ENCODE measurements around the gene ARHGAP10.

The ARHGAP10 gene

DNA sequence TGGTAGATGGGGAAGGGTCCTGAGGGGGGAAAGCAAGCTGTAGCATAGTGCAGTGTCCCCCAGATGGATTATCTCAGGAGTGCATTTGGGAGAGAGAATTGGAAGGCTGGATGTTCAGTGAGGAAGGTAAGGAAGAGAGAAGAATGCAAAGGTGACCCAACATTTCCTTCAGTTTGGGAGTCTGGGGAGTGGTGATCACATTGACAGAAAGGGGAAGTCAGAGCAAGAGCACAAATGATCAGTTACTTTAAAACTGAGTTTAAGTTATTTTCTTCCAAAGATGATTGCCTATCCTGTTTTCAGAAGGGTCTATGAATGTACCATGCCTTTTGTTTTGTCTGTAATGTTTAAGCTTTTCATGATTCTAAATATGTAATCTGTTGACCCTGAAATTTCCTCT, 47.6 kb downstream of the ARHGAP10 start:
- H3K9ac ChIP-seq (ENCODE audit: low read depth, low read length) = no peak overlapping the region
- no peak overlapping the region for H3K27ac ChIP-seq (ENCODE audit: low read length)
- no peaks in the 10 kb centered on the region for H3K27me3 ChIP-seq (ENCODE audit: insufficient read depth, low read length, poor library complexity)
- H3K4me3 ChIP-seq (ENCODE audit: low read depth in 1 of 2, low read length in 2 of 2) = no peak overlapping the region
- no peak for ATAC-seq (ENCODE audit: insufficient read depth, low read depth)
- H2AFZ ChIP-seq (ENCODE audit: low read depth, low read length) = no peak overlapping the region
- no peaks in the 10 kb centered on the region for H3K9me3 ChIP-seq (ENCODE audit: insufficient read depth, low read length, severe bottlenecking)
- no peak overlapping the region for H3K4me2 ChIP-seq (ENCODE audit: insufficient read depth, low read length)
- DNase-seq = no peak
- no peaks in the 10 kb centered on the region for H3K36me3 ChIP-seq (ENCODE audit: insufficient read depth, low read length)
- H3K4me1 ChIP-seq (ENCODE audit: insufficient read depth, low read length) = no peaks in the 10 kb centered on the region
- H4K20me1 ChIP-seq (ENCODE audit: insufficient read depth, low read length) = no peaks in the 10 kb centered on the region
- no peaks in the 10 kb centered on the region for H3K79me2 ChIP-seq (ENCODE audit: insufficient read depth, low read length)
- TF ChIP-seq, protein P1, sequence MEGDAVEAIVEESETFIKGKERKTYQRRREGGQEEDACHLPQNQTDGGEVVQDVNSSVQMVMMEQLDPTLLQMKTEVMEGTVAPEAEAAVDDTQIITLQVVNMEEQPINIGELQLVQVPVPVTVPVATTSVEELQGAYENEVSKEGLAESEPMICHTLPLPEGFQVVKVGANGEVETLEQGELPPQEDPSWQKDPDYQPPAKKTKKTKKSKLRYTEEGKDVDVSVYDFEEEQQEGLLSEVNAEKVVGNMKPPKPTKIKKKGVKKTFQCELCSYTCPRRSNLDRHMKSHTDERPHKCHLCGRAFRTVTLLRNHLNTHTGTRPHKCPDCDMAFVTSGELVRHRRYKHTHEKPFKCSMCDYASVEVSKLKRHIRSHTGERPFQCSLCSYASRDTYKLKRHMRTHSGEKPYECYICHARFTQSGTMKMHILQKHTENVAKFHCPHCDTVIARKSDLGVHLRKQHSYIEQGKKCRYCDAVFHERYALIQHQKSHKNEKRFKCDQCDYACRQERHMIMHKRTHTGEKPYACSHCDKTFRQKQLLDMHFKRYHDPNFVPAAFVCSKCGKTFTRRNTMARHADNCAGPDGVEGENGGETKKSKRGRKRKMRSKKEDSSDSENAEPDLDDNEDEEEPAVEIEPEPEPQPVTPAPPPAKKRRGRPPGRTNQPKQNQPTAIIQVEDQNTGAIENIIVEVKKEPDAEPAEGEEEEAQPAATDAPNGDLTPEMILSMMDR (IDR thresholded peaks at IDR 0.05; ENCODE audit: borderline replicate concordance, extremely low read depth, low read length, poor library complexity, severe bottlenecking) = no peak
- no peak for TF ChIP-seq EZH2 (IDR thresholded peaks at IDR 0.05; ENCODE audit: borderline replicate concordance, low read depth, low read length, severe bottlenecking)

DNA sequence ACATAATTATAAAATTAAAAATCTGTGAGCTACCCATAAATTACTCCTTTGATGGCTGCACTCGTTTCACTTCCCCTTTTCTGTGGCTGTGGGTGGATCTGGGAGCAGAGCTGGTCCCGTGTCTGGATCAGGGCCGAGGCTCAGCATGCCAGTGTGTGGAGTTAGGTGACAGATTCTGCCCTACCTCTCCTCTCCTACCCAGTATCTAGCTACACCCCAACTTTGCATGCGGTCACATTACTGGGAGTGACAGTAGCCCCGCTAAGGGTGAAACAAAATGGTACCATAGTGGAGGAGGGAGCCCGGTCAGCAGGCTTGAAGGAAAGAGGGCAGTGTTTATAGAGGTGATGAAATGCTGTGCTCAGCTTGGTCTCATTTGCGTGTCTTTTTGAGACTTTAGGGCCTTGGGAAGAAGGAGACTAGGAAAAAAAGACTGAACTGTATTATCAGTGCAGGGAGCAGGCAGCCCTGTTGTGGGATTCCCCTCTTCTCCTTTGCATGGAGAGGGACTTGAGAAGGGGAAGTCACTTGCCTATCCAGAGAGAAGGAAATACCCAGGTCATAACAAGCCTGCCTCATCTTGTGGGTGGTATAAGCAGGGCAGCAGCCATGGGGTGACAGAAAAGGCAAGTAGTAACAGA, 48.4 kb downstream of the ARHGAP10 start:
- Histone ChIP-seq H3K9me3 (ENCODE audit: insufficient read depth, low read length, severe bottlenecking) (no peaks in the 10 kb centered on the region), H2AFZ (ENCODE audit: low read depth, low read length) (no peak overlapping the region), H3K79me2 (ENCODE audit: insufficient read depth, low read length) (no peaks in the 10 kb centered on the region), H3K9ac (ENCODE audit: low read depth, low read length) (no peak overlapping the region), H3K4me3 (ENCODE audit: low read depth in 1 of 2, low read length in 2 of 2) (no peak overlapping the region), H3K4me2 (ENCODE audit: insufficient read depth, low read length) (no peak overlapping the region), H3K27ac (ENCODE audit: low read length) (no peak overlapping the region), H3K4me1 (ENCODE audit: insufficient read depth, low read length) (no peaks in the 10 kb centered on the region), H3K36me3 (ENCODE audit: insufficient read depth, low read length) (no peaks in the 10 kb centered on the region), H4K20me1 (ENCODE audit: insufficient read depth, low read length) (no peaks in the 10 kb centered on the region), H3K27me3 (ENCODE audit: insufficient read depth, low read length, poor library complexity) (no peaks in the 10 kb centered on the region)
- DNase-seq (no peak), ATAC-seq (ENCODE audit: insufficient read depth, low read depth) (no peak)
- TF ChIP-seq EZH2 (IDR thresholded peaks at IDR 0.05; ENCODE audit: borderline replicate concordance, low read depth, low read length, severe bottlenecking) = no peak
- TF ChIP-seq, protein P1 (IDR thresholded peaks at IDR 0.05; ENCODE audit: borderline replicate concordance, extremely low read depth, low read length, poor library complexity, severe bottlenecking) = no peak

DNA sequence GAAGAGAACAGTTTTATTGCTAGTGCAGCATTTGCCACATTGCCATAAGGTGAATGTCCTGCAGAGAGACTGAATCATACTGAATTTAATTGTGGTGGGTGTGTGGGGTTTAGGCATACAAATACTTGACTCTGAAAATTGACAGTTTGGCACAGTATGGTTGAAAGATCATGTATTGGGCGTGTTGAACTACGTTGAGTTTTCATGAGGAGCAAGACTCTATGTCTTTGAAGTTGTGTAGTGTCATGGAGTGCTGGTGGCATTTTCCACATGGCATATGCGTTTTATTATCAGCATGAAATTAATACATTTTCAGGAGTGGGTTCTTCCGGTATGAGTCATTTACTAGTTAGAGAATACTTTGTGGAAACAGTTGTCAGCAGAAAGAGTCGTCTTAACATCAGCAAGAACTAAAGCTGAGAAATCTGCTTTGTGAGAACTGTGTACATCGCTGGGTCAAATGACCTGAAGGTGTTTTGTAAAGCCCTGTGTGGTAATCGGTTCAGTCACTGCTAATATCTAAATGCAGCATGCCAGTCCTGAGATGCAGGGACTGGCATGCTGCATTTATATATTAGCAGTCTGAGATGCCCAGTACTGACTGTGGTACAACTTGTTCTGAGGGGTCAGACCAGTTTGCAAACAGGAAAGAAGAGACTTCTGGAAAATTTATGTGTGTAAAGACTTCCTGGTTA, 50.3 kb downstream of the ARHGAP10 start:
- Histone ChIP-seq H3K4me3 (ENCODE audit: low read depth in 1 of 2, low read length in 2 of 2) (no peak overlapping the region), H3K9ac (ENCODE audit: low read depth, low read length) (no peak overlapping the region), H3K9me3 (ENCODE audit: insufficient read depth, low read length, severe bottlenecking) (no peaks in the 10 kb centered on the region), H3K79me2 (ENCODE audit: insufficient read depth, low read length) (no peaks in the 10 kb centered on the region), H4K20me1 (ENCODE audit: insufficient read depth, low read length) (no peaks in the 10 kb centered on the region), H3K36me3 (ENCODE audit: insufficient read depth, low read length) (no peaks in the 10 kb centered on the region), H2AFZ (ENCODE audit: low read depth, low read length) (no peak overlapping the region), H3K4me1 (ENCODE audit: insufficient read depth, low read length) (no peaks in the 10 kb centered on the region), H3K4me2 (ENCODE audit: insufficient read depth, low read length) (no peak overlapping the region), H3K27me3 (ENCODE audit: insufficient read depth, low read length, poor library complexity) (peaks cover 5% of the 10 kb centered on the region), H3K27ac (ENCODE audit: low read length) (no peak overlapping the region)
- ATAC-seq (ENCODE audit: insufficient read depth, low read depth) = no peak
- TF ChIP-seq, protein P1 (IDR thresholded peaks at IDR 0.05; ENCODE audit: borderline replicate concordance, extremely low read depth, low read length, poor library complexity, severe bottlenecking) = no peak
- no peak for TF ChIP-seq EZH2 (IDR thresholded peaks at IDR 0.05; ENCODE audit: borderline replicate concordance, low read depth, low read length, severe bottlenecking)
- DNase-seq = no peak

Data from DND-41 (cell line).